CD4-positive, alpha-beta T cell treated with Interleukin-1 beta for 1 hour (primary cell): Measurements from ENCODE around the gene TTBK2.
"Not testable (repeated sequence)": the region's sequence is repeated elsewhere in the genome, so short reads cannot be mapped to it uniquely, and the experiment has no call there.

Experiments
- DNase-seq, 2 donors: peaks; one replicate each; pipeline ENCODE4 v3.0.0-alpha.2; 2020 to 2022

The TTBK2 gene

GRCh38 chr15:42920519-42921341, at the start of gene TTBK2:
Gene TTBK2, minus strand, starts transcription at chr15:42920778. Its CDS starts 42,161 bp downstream, at chr15:42878617.
- DNase-seq: peak; percentile 98 to 99

GRCh38 chr15:42964476-42964875, 43.9 kb upstream of the TTBK2 start:
- no peak for DNase-seq

GRCh38 chr15:42955518-42955917, 34.9 kb upstream of the TTBK2 start:
- no peak for DNase-seq

- no peak for DNase-seq
Observed at GRCh38 chr15:42954291-42954690, 33.7 kb upstream of the TTBK2 start.

GRCh38 chr15:42948898-42949297, 28.3 kb upstream of the TTBK2 start:
- DNase-seq: not testable (repeated sequence)

GRCh38 chr15:42940527-42940926, 19.9 kb upstream of the TTBK2 start:
- no peak for DNase-seq

GRCh38 chr15:42939841-42940240, 19.3 kb upstream of the TTBK2 start:
- no peak for DNase-seq

- DNase-seq: no peak
Observed at GRCh38 chr15:42937143-42937542, 16.6 kb upstream of the TTBK2 start.

GRCh38 chr15:42933886-42934667, 13.5 kb upstream of the TTBK2 start:
- DNase-seq: no peak

- no peak for DNase-seq
Observed at GRCh38 chr15:42932833-42933515, 12.4 kb upstream of the TTBK2 start.

GRCh38 chr15:42931702-42932486, 11.3 kb upstream of the TTBK2 start:
- DNase-seq: no peak

GRCh38 chr15:42929306-42929848, 8.8 kb upstream of the TTBK2 start:
- DNase-seq: no peak

GRCh38 chr15:42921342-42921731, 759 bp upstream of the TTBK2 start:
- peak; percentile 13 to 39 for DNase-seq

GRCh38 chr15:42919799-42920518, 619 bp downstream of the TTBK2 start:
- peak; percentile 13 to 36 for DNase-seq

GRCh38 chr15:42919308-42919707, 1.3 kb downstream of the TTBK2 start:
- no peak for DNase-seq

- DNase-seq: no peak
Observed at GRCh38 chr15:42918047-42918446, 2.5 kb downstream of the TTBK2 start.

GRCh38 chr15:42915654-42916315, 4.8 kb downstream of the TTBK2 start:
- no peak for DNase-seq

GRCh38 chr15:42914728-42915497, 5.7 kb downstream of the TTBK2 start:
- no peak for DNase-seq

- no peak for DNase-seq
Observed at GRCh38 chr15:42911058-42911592, 9.5 kb downstream of the TTBK2 start.

- DNase-seq: no peak
Observed at GRCh38 chr15:42908538-42908937, 12.0 kb downstream of the TTBK2 start.
